HG02678 (cell line): ENCODE measurements around the gene ESF1.
A peak's percentile ranks its signal among the peaks of the same experiment; 100 is the strongest.

ENCODE experiments used
- ATAC-seq: cut with Tn5 transposase; IDR thresholded peaks from one replicate; pipeline ENCODE4 v1.9.1; 2021; ENCODE audit warnings: mild to moderate bottlenecking, moderate library complexity; ENCODE audit not compliant: unreplicated experiment

ESF1 gene

DNA sequence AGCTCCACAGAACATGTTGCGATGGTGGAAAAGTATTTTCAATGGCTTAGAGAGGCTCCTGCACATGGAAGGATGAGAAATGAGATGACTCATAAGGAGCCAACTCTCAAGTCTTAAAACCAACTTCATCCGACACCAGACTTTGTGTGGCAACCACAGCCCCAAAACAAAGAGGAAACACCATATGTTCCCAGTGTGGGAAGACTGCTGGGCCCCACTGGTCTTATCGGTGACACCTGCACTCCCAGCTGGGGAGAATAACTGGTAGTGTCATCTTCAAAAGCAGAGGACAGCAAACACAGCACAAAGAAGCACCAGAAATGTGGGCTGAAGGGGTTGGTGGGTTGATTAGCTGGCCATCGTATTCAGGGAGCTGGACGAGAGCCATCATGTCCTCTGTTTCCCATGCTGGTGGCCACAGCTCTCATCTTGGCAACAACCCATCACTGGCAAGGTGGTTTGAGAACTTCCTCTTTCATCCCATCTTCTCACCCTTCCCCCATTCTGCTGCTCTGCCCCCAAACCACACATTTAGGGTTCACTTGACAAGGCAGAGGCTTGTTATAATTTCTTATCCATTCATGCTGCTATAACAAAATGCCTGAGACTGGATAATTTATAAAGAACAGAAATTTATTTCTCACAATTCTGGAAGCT, 100.0 kb downstream of the ESF1 start:
- ATAC-seq, result peak; percentile 73

DNA sequence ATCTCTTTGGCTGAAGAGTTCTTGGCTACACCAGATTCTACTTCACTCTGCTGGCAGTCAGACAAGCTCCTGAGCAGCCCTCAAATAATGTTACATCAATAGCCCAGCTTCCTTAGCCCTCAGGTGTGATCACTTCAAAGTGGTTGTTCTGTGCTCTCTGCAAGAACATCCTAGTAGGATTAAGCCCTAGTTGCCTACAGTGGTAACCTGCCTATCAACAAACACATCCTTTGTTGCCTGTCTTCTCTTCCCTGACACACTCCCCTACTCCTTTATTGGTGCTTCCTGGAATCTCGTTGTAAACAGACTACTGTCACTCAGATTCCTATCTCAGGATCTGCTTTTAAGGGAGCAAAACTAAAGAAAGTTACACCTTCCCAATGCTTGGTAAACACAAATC, 100.9 kb downstream of the ESF1 start:
- ATAC-seq, result no peak

DNA sequence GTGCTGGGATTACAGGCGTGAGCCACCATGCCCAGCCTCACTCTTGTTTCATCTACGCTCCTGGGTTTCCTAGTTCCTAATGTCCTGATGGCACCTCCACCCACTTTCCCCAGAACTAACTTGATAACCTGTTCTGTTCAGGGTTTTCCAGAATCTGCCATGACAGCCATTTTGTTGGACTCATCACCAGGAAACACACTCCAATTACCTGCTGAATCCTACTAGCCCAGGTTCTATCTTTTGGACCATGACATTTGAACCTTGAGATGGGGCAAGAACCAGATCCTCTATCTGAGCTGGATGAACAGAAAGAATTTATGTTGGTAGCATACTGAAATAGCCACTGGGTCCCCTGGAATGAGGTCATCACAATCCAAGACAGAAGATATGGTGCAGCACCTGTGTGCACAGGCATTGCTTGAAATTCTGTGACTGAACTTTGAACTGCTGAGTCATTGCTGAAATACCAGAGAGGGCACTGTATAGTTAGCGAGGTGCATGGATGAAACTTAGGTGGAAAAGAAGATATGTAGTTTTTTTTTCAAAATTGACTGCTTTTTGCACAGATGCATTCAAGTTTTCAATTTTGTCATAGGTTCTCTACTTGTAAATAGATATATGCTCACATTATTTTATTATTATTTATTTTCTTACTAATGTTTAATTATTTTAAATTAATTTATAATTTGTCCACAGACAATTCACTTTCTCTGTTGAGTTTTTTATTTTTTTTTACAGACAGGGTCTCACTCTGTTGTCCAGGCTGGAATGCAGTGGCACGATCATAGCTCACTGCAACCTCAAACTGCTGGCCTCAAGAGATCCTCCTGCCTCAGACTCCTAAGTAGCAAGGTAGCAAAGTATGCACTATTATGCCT, 103.2 kb downstream of the ESF1 start:
- ATAC-seq, result peak; percentile 77

DNA sequence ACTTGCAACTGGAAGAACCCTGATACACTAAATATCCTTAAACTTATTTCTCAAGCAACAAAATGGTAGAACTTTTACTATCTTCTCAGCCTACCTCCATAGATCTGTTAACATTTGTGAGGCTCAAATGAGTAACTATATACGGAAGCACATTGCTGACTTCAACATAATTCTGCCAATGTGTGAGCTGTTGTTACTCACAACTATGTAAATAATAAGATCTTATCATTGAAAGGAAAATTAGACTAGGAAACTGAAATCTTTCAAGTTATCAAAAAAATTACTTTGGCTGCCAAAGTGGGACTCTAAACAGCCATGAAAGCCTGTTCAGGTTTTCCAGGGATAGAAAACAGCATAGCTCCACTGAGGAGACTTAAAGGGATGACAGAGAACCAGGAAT, 105.8 kb downstream of the ESF1 start:
- ATAC-seq, result no peak

DNA sequence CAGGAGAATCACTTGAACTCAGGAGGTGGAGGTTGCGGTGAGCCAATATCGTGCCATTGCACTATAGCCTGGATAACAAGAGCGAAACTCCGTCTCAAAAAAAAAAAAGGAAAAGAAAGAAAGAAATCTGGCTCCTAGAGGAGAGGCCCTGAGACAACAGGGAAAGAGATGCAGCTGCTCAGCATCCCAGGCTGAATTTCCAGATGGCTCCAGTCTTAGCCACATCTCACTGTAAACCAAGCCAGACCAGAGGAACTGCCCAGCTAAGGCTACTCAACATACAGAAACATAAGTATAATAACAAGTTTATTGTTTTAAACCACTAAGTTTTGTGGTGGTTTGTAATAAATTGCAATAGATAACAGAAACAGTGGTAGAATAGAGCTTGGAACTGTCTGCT, 107.5 kb downstream of the ESF1 start:
- ATAC-seq, result no peak

DNA sequence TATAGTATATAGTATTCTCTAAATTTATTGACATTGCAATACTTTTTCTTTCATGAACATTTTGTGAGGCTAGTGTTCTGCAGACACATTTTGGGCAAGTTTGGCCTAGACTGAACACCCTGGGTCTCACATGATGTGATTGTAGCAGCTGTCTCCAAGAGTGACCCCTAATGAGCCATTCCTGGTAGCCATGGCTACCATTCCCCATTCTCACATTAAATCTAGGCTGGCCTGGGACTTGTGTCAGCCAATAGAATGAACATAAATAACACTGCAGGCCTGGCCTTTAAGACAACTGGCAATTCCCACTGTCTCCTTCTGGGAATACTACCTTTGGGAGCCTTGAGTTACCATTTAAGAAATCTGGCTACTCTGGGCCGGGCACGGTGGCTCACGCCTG, 108.0 kb downstream of the ESF1 start:
- no peak for ATAC-seq

DNA sequence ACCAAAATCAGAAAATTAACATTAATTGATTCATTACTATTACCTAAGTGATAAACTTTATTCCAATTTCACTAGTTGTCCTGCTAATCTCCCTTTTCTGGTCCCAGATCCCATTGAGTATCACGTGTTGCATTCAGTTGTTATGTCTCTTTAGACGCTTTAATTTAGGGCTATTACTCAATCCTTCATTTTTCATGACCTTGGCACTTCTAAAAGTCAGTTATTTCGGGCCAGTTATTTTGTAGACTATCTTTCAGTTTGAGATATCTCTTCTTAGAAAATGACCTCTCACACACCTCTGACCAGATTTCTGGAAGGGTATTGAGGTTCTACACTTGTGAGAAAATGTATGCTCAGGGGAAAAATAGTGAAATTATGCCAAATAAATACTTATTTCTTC, 112.0 kb downstream of the ESF1 start:
- no peak for ATAC-seq

DNA sequence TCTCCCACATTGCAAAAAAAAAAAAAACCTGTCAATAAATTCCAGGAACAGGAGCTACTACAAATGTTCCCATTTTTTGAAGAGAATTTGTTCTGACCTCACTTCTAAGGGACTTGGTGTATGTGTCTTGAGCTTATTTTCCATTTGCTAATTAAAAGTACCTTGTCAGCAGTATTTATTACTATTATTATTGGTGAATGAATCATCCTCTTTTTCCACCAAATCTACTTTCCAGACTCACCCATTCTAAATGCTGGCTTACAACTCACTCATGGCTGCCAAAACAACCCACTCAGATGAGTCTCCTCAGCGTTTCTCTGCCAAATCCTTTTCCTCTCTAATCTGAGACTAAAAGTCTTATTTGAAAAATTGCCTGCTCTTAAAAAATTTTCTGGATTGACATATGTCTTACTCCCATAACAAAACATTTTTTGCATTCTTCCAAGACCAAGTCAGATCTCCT, 112.8 kb downstream of the ESF1 start:
- ATAC-seq, result no peak

DNA sequence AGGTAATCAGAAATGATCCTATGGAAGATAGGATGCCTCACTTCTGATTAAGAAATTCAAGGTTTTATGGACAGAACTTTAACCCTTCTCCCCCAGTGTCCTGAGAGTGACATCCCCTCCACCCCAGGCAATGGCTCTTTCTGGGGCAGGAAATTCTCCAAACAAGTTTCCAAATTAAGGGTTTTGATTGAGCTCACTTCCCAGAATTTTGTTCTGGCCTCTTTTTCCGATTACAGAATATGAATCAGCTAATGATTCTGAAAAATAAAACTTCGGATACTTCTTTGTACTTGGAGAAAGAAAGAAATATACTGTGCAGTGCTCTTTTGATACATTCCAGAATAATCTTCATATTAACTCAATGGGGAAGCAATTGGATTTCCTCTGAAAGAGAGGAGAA, 113.2 kb downstream of the ESF1 start:
- no peak for ATAC-seq

DNA sequence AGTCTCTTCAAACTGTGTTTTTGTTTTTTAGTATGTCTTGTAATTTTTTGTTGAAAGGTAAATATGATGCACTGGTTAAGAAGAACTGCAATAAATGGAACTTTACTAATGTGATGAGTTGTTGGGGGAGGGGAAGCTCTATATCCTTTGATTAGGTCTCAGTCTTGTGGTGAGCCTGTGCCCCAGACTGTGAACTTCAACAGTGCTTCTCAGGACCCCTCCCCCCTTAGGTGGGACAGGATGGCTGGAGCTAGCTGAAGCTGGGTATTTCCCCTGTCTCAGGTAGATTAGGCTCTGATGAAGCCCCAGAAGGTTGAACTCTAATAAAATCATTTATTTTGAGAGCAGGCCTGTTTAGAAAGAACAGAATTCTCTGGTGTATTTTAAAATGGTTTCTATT, 114.6 kb downstream of the ESF1 start:
- no peak for ATAC-seq

DNA sequence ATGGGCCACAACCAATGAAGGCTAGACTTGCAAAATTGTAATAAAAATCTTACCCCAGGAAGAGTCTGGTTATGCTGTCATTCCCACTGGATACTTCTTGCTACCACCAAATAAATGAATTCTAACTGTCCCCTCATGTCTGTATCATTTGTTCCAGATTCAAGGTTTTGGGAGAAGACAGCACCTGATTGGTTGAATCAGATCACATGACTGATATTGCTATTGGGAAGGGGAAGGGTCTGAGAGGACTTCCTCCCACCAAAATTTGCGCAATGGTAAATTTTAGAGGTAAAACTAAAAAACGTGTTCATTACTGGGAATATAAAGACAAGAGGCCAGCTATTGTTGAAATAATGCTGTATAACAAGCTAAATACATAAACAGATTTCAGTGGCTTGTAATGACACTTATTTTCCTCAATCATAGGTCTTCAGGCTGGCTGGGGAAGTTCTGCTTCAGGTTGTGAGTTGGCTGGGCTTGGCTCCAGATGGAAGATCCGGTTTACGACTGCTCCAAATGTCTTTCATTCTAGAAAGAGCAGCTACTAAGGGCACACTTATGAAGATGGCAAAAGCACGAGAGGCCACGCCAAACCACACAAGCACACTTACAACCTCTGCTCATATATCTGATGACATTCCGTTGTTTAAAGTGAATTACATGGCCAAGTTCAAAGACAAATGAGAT, 118.9 kb downstream of the ESF1 start:
- no peak for ATAC-seq
